SK-N-SH treated with all-trans-retinoic acid at 6 μM for 48 hours (cell line): ENCODE data around the gene GPC6.
A peak's percentile ranks its signal among the peaks of the same experiment; 100 is the strongest.

Experiments
- ATAC-seq: fragments of 200-7000 bp; cut with Tn5 transposase; 3 replicates; pipeline ENCODE4 v1.9.1; 2020; ENCODE audit warnings: mild to moderate bottlenecking, moderate library complexity
- ARNTL ChIP-seq: fragments of 450-650 bp; formaldehyde crosslinking; IDR thresholded peaks from 2 replicates; pipeline ENCODE4 v1.5.0; 2020; ENCODE audit warnings: low read depth, mild to moderate bottlenecking, moderate library complexity, borderline replicate concordance
- CSDC2 ChIP-seq: fragments of 250-450 bp; sonication (Bioruptor Pico); IDR thresholded peaks from 2 replicates; pipeline ENCODE4 v1.5.0; 2020; ENCODE audit warnings: mild to moderate bottlenecking, moderate library complexity
- CSRNP3 ChIP-seq: fragments of 250-450 bp; sonication (Bioruptor Pico); IDR thresholded peaks from 2 replicates; pipeline ENCODE4 v1.5.1; 2021; ENCODE audit warnings: mild to moderate bottlenecking, moderate library complexity
- ESRRG ChIP-seq: fragments of 250-450 bp; sonication (Bioruptor Pico); IDR thresholded peaks from 2 replicates; pipeline ENCODE4 v1.6.1; 2021; ENCODE audit warnings: mild to moderate bottlenecking
- GLIS3 ChIP-seq: fragments of 250-450 bp; sonication (Bioruptor Pico); IDR thresholded peaks from 2 replicates; pipeline ENCODE4 v1.5.0; 2020; ENCODE audit warnings: mild to moderate bottlenecking, moderate library complexity
- ISL1 ChIP-seq: fragments of 250-450 bp; sonication (Bioruptor Pico); IDR thresholded peaks from 2 replicates; pipeline ENCODE4 v2.1.2; 2022; ENCODE audit warnings: mild to moderate bottlenecking, moderate library complexity
- OSR1 ChIP-seq: fragments of 250-450 bp; sonication (Bioruptor Pico); IDR thresholded peaks from 2 replicates; pipeline ENCODE4 v1.8.0; 2022; ENCODE audit warnings: moderate library complexity, mild to moderate bottlenecking, inconsistent platforms
- PPARA ChIP-seq: fragments of 250-450 bp; sonication (Bioruptor Pico); IDR thresholded peaks from 2 replicates; pipeline ENCODE4 v1.5.0; 2020; ENCODE audit warnings: mild to moderate bottlenecking, borderline replicate concordance
- RARB ChIP-seq: fragments of 250-450 bp; sonication (Bioruptor Pico); IDR thresholded peaks from 2 replicates; pipeline ENCODE4 v1.8.0; 2021; ENCODE audit warnings: mild to moderate bottlenecking, moderate library complexity
- SNAI2 ChIP-seq: fragments of 250-450 bp; sonication (Bioruptor Pico); IDR thresholded peaks from 2 replicates; pipeline ENCODE4 v1.5.0; 2020; ENCODE audit warnings: mild to moderate bottlenecking, moderate library complexity
- TCF4 ChIP-seq: fragments of 250-450 bp; sonication (Bioruptor Pico); IDR thresholded peaks from 2 replicates; pipeline ENCODE4 v1.8.0; 2021; ENCODE audit warnings: mild to moderate bottlenecking, moderate library complexity, borderline replicate concordance
- TOX ChIP-seq: fragments of 250-450 bp; sonication (Bioruptor Pico); IDR thresholded peaks from 2 replicates; pipeline ENCODE4 v1.8.0; 2021; ENCODE audit warnings: mild to moderate bottlenecking, moderate library complexity, borderline replicate concordance
- ZC3H10 ChIP-seq: fragments of 250-450 bp; sonication (Bioruptor Pico); IDR thresholded peaks from 2 replicates; pipeline ENCODE4 v1.5.1; 2021; ENCODE audit warnings: mild to moderate bottlenecking, moderate library complexity
- ZFP30 ChIP-seq: fragments of 450-650 bp; formaldehyde crosslinking; IDR thresholded peaks from 2 replicates; pipeline ENCODE4 v1.5.0; 2022; ENCODE audit warnings: mild to moderate bottlenecking, moderate library complexity
- ZNF565 ChIP-seq: fragments of 450-650 bp; formaldehyde crosslinking; conservative IDR thresholded peaks from 2 replicates; pipeline ENCODE4 v1.5.0; 2020; ENCODE audit warnings: low read depth, mild to moderate bottlenecking, moderate library complexity
- ZNF8 ChIP-seq: fragments of 450-650 bp; formaldehyde crosslinking; IDR thresholded peaks from 2 replicates; pipeline ENCODE4 v1.5.0; 2020; ENCODE audit warnings: mild to moderate bottlenecking, moderate library complexity
- TF ChIP-seq, protein P1 (sequence below): fragments of 250-450 bp; sonication (Bioruptor Pico); IDR thresholded peaks from 2 replicates; pipeline ENCODE4 v1.8.0; 2021; ENCODE audit warnings: low read depth, mild to moderate bottlenecking, moderate library complexity, borderline replicate concordance
- TF ChIP-seq, protein P2 (sequence below): fragments of 250-450 bp; sonication (Bioruptor Pico); IDR thresholded peaks from 2 replicates; pipeline ENCODE4 v1.5.1; 2020; ENCODE audit warnings: low read depth, mild to moderate bottlenecking, moderate library complexity
- TF ChIP-seq, protein P3 (sequence below): fragments of 250-450 bp; sonication (Bioruptor Pico); IDR thresholded peaks from 2 replicates; pipeline ENCODE4 v1.5.0; 2020; ENCODE audit warnings: mild to moderate bottlenecking, moderate library complexity
- TF ChIP-seq, protein P4 (sequence below): fragments of 250-450 bp; sonication (Bioruptor Pico); IDR thresholded peaks from 2 replicates; pipeline ENCODE4 v1.8.0; 2020; ENCODE audit warnings: mild to moderate bottlenecking, moderate library complexity, borderline replicate concordance

Gene GPC6

DNA sequence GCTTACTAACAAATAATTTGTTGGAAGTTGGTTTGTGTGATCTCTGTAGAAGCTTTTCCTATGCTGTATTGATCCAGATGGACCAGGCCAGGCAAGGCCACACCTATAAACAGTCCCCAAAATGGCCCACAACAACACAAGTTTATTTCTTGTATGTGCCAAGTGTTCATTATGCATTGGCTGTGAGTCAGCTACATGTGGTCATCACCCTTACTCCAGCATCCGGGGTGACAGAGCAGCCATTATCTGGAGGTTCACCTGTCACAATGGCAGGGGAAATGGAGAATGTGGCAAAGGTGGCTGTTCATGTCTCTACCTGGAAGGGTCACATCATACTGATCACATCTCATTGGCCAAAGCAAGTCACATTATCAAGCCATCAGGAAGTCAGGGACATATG lies 1088.6 kb downstream of the GPC6 start (continued):
- TF ChIP-seq, protein P1, sequence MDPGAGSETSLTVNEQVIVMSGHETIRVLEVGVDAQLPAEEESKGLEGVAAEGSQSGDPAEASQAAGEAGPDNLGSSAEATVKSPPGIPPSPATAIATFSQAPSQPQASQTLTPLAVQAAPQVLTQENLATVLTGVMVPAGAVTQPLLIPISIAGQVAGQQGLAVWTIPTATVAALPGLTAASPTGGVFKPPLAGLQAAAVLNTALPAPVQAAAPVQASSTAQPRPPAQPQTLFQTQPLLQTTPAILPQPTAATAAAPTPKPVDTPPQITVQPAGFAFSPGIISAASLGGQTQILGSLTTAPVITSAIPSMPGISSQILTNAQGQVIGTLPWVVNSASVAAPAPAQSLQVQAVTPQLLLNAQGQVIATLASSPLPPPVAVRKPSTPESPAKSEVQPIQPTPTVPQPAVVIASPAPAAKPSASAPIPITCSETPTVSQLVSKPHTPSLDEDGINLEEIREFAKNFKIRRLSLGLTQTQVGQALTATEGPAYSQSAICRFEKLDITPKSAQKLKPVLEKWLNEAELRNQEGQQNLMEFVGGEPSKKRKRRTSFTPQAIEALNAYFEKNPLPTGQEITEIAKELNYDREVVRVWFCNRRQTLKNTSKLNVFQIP (CRISPR knock-in tag) = no peak
- TF ChIP-seq ZNF565 (CRISPR knock-in tag) = no peak
- TF ChIP-seq CSDC2 (CRISPR knock-in tag) = no peak
- no peak for TF ChIP-seq TOX (CRISPR knock-in tag)
- no peak for TF ChIP-seq ZFP30 (CRISPR knock-in tag)
- TF ChIP-seq, protein P2, sequence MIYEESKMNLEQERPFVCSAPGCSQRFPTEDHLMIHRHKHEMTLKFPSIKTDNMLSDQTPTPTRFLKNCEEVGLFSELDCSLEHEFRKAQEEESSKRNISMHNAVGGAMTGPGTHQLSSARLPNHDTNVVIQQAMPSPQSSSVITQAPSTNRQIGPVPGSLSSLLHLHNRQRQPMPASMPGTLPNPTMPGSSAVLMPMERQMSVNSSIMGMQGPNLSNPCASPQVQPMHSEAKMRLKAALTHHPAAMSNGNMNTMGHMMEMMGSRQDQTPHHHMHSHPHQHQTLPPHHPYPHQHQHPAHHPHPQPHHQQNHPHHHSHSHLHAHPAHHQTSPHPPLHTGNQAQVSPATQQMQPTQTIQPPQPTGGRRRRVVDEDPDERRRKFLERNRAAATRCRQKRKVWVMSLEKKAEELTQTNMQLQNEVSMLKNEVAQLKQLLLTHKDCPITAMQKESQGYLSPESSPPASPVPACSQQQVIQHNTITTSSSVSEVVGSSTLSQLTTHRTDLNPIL (CRISPR knock-in tag) = no peak
- no peak for TF ChIP-seq SNAI2 (CRISPR knock-in tag)
- TF ChIP-seq ZNF8 (CRISPR knock-in tag) = no peak

DNA sequence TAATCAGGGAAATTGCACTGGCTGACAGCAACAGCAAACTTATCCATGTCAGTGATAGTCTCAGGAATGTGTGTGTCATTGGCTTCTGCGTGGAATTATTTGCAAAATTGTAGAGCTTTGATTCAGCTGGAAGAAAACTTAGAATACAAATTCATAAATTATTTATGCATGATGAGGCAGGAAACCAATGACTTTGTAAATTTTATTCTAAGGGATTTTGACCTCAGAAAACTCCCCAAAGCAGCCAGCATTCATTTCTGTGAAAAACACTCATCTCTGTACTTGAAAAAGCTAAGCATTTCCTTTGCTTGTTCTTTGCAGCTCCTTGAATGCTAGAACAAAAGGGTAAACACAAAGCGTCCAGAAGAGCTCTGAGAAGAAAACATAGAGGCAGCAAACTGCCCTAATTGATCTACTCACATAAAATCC lies 1090.5 kb downstream of the GPC6 start:
- TF ChIP-seq TCF4 (CRISPR knock-in tag) = no peak
- no peak for TF ChIP-seq CSRNP3 (CRISPR knock-in tag)
- TF ChIP-seq, protein P2 (CRISPR knock-in tag) = no peak
- no peak for TF ChIP-seq OSR1 (CRISPR knock-in tag)
- TF ChIP-seq, protein P3, sequence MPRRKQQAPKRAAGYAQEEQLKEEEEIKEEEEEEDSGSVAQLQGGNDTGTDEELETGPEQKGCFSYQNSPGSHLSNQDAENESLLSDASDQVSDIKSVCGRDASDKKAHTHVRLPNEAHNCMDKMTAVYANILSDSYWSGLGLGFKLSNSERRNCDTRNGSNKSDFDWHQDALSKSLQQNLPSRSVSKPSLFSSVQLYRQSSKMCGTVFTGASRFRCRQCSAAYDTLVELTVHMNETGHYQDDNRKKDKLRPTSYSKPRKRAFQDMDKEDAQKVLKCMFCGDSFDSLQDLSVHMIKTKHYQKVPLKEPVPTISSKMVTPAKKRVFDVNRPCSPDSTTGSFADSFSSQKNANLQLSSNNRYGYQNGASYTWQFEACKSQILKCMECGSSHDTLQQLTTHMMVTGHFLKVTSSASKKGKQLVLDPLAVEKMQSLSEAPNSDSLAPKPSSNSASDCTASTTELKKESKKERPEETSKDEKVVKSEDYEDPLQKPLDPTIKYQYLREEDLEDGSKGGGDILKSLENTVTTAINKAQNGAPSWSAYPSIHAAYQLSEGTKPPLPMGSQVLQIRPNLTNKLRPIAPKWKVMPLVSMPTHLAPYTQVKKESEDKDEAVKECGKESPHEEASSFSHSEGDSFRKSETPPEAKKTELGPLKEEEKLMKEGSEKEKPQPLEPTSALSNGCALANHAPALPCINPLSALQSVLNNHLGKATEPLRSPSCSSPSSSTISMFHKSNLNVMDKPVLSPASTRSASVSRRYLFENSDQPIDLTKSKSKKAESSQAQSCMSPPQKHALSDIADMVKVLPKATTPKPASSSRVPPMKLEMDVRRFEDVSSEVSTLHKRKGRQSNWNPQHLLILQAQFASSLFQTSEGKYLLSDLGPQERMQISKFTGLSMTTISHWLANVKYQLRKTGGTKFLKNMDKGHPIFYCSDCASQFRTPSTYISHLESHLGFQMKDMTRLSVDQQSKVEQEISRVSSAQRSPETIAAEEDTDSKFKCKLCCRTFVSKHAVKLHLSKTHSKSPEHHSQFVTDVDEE (CRISPR knock-in tag) = no peak
- TF ChIP-seq ZC3H10 (CRISPR knock-in tag) = no peak
- TF ChIP-seq, protein P4, sequence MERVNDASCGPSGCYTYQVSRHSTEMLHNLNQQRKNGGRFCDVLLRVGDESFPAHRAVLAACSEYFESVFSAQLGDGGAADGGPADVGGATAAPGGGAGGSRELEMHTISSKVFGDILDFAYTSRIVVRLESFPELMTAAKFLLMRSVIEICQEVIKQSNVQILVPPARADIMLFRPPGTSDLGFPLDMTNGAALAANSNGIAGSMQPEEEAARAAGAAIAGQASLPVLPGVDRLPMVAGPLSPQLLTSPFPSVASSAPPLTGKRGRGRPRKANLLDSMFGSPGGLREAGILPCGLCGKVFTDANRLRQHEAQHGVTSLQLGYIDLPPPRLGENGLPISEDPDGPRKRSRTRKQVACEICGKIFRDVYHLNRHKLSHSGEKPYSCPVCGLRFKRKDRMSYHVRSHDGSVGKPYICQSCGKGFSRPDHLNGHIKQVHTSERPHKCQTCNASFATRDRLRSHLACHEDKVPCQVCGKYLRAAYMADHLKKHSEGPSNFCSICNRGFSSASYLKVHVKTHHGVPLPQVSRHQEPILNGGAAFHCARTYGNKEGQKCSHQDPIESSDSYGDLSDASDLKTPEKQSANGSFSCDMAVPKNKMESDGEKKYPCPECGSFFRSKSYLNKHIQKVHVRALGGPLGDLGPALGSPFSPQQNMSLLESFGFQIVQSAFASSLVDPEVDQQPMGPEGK (CRISPR knock-in tag) = no peak
- no peak for TF ChIP-seq CSDC2 (CRISPR knock-in tag)
- TF ChIP-seq PPARA (CRISPR knock-in tag) = no peak
- TF ChIP-seq ISL1 (CRISPR knock-in tag) = no peak
- no peak for TF ChIP-seq TOX (CRISPR knock-in tag)
- no peak for TF ChIP-seq SNAI2 (CRISPR knock-in tag)
- no peak for TF ChIP-seq ZNF565 (CRISPR knock-in tag)
- TF ChIP-seq RARB (CRISPR knock-in tag) = no peak
- no peak for TF ChIP-seq ZFP30 (CRISPR knock-in tag)
- TF ChIP-seq, all 23 proteins: peak for 0
- ATAC-seq = peak; percentile 85

GRCh38 chr13:94318418-94318817 lies 1091.8 kb downstream of the GPC6 start:
- TF ChIP-seq GLIS3 (CRISPR knock-in tag) (no peak), ARNTL (CRISPR knock-in tag) (no peak), ZC3H10 (CRISPR knock-in tag) (no peak), SNAI2 (CRISPR knock-in tag) (no peak), ZFP30 (CRISPR knock-in tag) (no peak), ESRRG (CRISPR knock-in tag) (no peak)
- TF ChIP-seq, protein P2 (CRISPR knock-in tag) = no peak
- TF ChIP-seq, protein P3 (CRISPR knock-in tag) = no peak
- TF ChIP-seq, all 23 proteins: peak for 0
- no peak for ATAC-seq
